ENCODE results near the gene TOMM20. TPM values are rescaled to one million over a fixed set of nuclear protein-coding genes. Genes with fewer than 3 reads are reported as not detected.

The TOMM20 gene
- total RNA-seq, 1 experiment from 2014 or later, result 184 TPM

DNA sequence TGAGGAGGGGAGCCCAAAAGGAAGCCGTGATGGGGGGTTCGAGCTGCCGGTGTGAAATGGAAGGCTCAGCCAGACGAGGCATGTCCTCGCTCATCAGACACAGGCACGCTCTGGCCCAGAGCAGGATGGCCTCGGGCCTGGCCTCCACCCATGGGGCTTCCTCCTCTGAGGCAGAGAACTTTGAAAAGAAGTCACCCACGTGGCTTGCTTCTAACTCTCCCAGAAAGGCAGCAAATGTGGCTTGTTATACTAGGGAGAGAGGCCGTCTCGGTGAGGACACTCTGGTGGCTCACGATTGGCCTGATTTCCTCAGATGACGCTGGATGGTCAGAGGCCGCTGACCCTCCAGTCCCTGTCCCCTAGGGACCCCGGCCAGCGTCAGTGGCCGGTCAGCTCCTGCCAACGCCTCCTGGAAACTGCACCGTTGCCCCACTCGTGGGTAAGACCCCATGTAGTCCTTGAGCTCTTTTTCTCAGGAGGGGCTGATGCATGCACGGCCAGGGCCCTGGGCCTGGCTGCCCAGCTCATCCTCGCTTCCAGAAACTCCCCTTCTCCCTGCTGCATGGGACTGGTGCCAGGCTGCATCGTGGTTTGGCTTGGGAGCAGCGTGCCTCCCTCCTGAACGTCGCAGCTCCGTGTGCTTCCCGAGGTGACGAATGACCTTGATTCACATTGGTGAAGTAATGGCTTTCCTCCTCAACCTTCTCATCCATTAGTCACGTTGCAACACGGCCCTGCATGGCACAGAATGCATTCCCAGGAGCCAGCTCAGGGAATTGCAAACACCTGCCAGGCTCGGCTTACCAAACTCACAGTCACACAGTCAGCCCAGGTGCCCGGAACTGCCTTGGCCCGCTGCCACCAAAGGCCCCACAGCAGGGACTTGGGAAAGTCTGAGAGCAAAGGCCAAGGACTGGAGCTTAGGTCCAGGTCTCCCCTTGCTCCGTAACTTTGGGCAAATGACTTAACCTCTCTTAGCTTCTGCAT, 58.8 kb downstream of the TOMM20 start:
- TF ChIP-seq, protein P1, sequence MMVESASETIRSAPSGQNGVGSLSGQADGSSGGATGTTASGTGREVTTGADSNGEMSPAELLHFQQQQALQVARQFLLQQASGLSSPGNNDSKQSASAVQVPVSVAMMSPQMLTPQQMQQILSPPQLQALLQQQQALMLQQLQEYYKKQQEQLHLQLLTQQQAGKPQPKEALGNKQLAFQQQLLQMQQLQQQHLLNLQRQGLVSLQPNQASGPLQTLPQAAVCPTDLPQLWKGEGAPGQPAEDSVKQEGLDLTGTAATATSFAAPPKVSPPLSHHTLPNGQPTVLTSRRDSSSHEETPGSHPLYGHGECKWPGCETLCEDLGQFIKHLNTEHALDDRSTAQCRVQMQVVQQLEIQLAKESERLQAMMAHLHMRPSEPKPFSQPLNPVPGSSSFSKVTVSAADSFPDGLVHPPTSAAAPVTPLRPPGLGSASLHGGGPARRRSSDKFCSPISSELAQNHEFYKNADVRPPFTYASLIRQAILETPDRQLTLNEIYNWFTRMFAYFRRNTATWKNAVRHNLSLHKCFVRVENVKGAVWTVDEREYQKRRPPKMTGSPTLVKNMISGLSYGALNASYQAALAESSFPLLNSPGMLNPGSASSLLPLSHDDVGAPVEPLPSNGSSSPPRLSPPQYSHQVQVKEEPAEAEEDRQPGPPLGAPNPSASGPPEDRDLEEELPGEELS (CRISPR knock-in tag; IDR thresholded peaks at IDR 0.05), result no peak
- TF ChIP-seq SOX15 (CRISPR knock-in tag; IDR thresholded peaks at IDR 0.05) (no peak), GABPB1 (CRISPR knock-in tag; IDR thresholded peaks at IDR 0.05) (peak; percentile 88), ZNF317 (CRISPR knock-in tag; IDR thresholded peaks at IDR 0.05; ENCODE audit: borderline replicate concordance, low read depth) (no peak)
- TF ChIP-seq, protein P2, sequence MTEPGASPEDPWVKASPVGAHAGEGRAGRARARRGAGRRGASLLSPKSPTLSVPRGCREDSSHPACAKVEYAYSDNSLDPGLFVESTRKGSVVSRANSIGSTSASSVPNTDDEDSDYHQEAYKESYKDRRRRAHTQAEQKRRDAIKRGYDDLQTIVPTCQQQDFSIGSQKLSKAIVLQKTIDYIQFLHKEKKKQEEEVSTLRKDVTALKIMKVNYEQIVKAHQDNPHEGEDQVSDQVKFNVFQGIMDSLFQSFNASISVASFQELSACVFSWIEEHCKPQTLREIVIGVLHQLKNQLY (CRISPR knock-in tag; IDR thresholded peaks at IDR 0.05), result no peak
- Mint-ChIP-seq H3K4me3 (no peak overlapping the region), H3K27me3 (ENCODE audit: low read depth) (no peaks in the 10 kb centered on the region), H3K9me3 (no peaks in the 10 kb centered on the region), H3K4me1 (peaks cover 18% of the 10 kb centered on the region), H3K27ac (no peak overlapping the region; the same call in 1 of the 2 replicates), H3K36me3 (no peaks in the 10 kb centered on the region)
- DNase-seq (ENCODE audit: low spot score), result no peak
- CTCF ChIA-PET, result no interaction called here
- no peak for ATAC-seq
- POLR2A ChIA-PET, result no interaction called here

DNA sequence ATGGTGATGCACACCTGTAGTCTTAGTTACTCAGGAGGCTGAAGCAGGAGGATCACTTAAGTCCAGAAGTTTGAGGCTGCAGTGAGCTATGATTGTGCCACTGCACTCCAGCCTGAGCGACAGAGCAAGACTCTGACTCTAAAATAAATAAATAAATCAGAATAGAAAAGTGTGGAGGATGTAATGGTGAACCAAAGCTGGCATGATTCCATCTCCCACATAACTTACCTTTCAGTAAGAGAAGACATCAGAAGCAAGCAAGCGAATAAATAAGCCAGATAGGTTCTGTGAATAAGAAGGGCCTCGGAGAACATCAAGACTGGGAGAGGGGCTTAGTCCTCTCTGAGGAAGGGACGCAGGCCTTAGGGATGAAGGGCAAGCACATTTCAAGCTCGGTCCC, 59.5 kb downstream of the TOMM20 start:
- Mint-ChIP-seq H3K36me3 (no peaks in the 10 kb centered on the region), H3K27me3 (ENCODE audit: low read depth) (no peaks in the 10 kb centered on the region), H3K27ac (no peak overlapping the region), H3K4me1 (peaks cover 12% of the 10 kb centered on the region; the same call in 1 of the 2 replicates), H3K9me3 (no peaks in the 10 kb centered on the region), H3K4me3 (no peak overlapping the region)
- ChIA-PET POLR2A (no interaction called here), CTCF (no interaction called here)
- TF ChIP-seq, protein P3, sequence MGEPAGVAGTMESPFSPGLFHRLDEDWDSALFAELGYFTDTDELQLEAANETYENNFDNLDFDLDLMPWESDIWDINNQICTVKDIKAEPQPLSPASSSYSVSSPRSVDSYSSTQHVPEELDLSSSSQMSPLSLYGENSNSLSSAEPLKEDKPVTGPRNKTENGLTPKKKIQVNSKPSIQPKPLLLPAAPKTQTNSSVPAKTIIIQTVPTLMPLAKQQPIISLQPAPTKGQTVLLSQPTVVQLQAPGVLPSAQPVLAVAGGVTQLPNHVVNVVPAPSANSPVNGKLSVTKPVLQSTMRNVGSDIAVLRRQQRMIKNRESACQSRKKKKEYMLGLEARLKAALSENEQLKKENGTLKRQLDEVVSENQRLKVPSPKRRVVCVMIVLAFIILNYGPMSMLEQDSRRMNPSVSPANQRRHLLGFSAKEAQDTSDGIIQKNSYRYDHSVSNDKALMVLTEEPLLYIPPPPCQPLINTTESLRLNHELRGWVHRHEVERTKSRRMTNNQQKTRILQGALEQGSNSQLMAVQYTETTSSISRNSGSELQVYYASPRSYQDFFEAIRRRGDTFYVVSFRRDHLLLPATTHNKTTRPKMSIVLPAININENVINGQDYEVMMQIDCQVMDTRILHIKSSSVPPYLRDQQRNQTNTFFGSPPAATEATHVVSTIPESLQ (CRISPR knock-in tag; IDR thresholded peaks at IDR 0.05), result no peak
- TF ChIP-seq, protein P4, sequence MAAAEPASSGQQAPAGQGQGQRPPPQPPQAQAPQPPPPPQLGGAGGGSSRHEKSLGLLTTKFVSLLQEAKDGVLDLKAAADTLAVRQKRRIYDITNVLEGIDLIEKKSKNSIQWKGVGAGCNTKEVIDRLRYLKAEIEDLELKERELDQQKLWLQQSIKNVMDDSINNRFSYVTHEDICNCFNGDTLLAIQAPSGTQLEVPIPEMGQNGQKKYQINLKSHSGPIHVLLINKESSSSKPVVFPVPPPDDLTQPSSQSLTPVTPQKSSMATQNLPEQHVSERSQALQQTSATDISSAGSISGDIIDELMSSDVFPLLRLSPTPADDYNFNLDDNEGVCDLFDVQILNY (CRISPR knock-in tag; IDR thresholded peaks at IDR 0.05), result no peak
- TF ChIP-seq TCF7 (CRISPR knock-in tag; IDR thresholded peaks at IDR 0.05; ENCODE audit: low read depth) (no peak), GABPB1 (CRISPR knock-in tag; IDR thresholded peaks at IDR 0.05) (no peak), NFATC4 (CRISPR knock-in tag; IDR thresholded peaks at IDR 0.05) (no peak), ZNF121 (CRISPR knock-in tag; IDR thresholded peaks at IDR 0.05) (no peak), FOXK1 (CRISPR knock-in tag; IDR thresholded peaks at IDR 0.05) (no peak)
- TF ChIP-seq, protein P5, sequence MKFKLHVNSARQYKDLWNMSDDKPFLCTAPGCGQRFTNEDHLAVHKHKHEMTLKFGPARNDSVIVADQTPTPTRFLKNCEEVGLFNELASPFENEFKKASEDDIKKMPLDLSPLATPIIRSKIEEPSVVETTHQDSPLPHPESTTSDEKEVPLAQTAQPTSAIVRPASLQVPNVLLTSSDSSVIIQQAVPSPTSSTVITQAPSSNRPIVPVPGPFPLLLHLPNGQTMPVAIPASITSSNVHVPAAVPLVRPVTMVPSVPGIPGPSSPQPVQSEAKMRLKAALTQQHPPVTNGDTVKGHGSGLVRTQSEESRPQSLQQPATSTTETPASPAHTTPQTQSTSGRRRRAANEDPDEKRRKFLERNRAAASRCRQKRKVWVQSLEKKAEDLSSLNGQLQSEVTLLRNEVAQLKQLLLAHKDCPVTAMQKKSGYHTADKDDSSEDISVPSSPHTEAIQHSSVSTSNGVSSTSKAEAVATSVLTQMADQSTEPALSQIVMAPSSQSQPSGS (CRISPR knock-in tag; IDR thresholded peaks at IDR 0.05; ENCODE audit: borderline replicate concordance, low read depth), result no peak
- ATAC-seq, result no peak
- no peak for DNase-seq (ENCODE audit: low spot score)
